Esophagus squamous epithelium (tissue), 5 donors: ENCODE measurements around the gene SLC28A1. TPM values are rescaled to one million over a fixed set of nuclear protein-coding genes. Genes with fewer than 3 reads are reported as not detected.

Experiments used
- DNase-seq: peaks from one replicate; lab custom pipeline; 2025; lab: John Stamatoyannopoulos, UW
- H3K27ac ChIP-seq, 4 donors: fragments of 200-600 bp; sonication (generic); one replicate each; pipeline ENCODE4 v1.5.1; 2016 to 2019; ENCODE audit warnings: mild to moderate bottlenecking in 1 of 4
- H3K27me3 ChIP-seq, 4 donors: fragments of 200-600 bp; sonication (generic); 1 replicate in 3 of 4; 2 replicates in 1 of 4; pipeline versions ENCODE4 v1.5.1 to v1.6.0; 2017 to 2021; ENCODE audit warnings: antibody characterized with exemption in 1 of 4
- H3K36me3 ChIP-seq, 3 donors: fragments of 200-600 bp; sonication (generic); one replicate each; pipeline ENCODE4 v1.5.1; 2016 to 2019
- H3K4me1 ChIP-seq, 3 donors: fragments of 200-600 bp; sonication (generic); one replicate each; pipeline ENCODE4 v1.5.1; 2017 to 2019
- H3K4me3 ChIP-seq, 4 donors: fragments of 200-600 bp; sonication (generic); 1 replicate in 3 of 4; 2 replicates in 1 of 4; pipeline ENCODE4 v1.5.1; 2016 to 2019; ENCODE audit warnings: mild to moderate bottlenecking in 2 of 4, moderate library complexity in 1 of 4
- H3K9me3 ChIP-seq, 3 donors: fragments of 200-600 bp; sonication (generic); one replicate each; pipeline ENCODE4 v1.5.1; 2016 to 2019
- POLR2A ChIP-seq, 4 donors: fragments of 450-650 bp; IDR thresholded peaks; one replicate each; pipeline ENCODE4 v1.6.1; 2017; ENCODE audit warnings: antibody characterized with exemption in 4 of 4, mild to moderate bottlenecking in 4 of 4, moderate library complexity in 3 of 4
- WGBS, 2 donors: methylation state at CpG; one replicate each; pipeline ENCODE4 v1.1.5; 2018; 5-methylcytosine and 5-hydroxymethylcytosine counted together
- intact Hi-C: fragments of 100-400 bp; cut with DNase I; formaldehyde crosslinking; loops from one replicate; pipeline ENCODE4 v1.15.0; 2022
- total RNA-seq, 4 donors: library from RNA; depleted of rRNA; stranded (reverse); fragments of >200 nt; gene quantifications; one replicate each; pipeline ENCODE4 v1.1.0, GENCODE V29; 2016
- TF ChIP-seq, protein P1 (sequence below), 6 experiments: fragments of 450-650 bp in 4 of 6; fragments of 200-600 bp in 2 of 6; sonication (generic) in 2 of 6; IDR thresholded peaks; one replicate each; pipeline ENCODE4 v1.5.1; 2016 to 2019; ENCODE audit warnings: antibody characterized with exemption in 6 of 6, mild to moderate bottlenecking in 4 of 6, moderate library complexity in 4 of 6
- donor health status: DM: yes; HTN: yes; CAD: no.

The SLC28A1 gene
- total RNA-seq, 4 donors from 2014 or later = not detected

GRCh38 chr15:84934942-84935729 lies 50.7 kb downstream of the SLC28A1 start:
- DNase-seq = no peak
- Histone ChIP-seq H3K4me1 (peaks cover 0 to 2% (median 2%) of the 10 kb centered on the region in 3 donors), H3K9me3 (no peaks in the 10 kb centered on the region), H3K36me3 (no peaks in the 10 kb centered on the region), H3K27me3 (no peaks in the 10 kb centered on the region), H3K27ac (no peak overlapping the region), H3K4me3 (no peak overlapping the region)
- intact Hi-C loops = no loop called here
- TF ChIP-seq, protein P1, sequence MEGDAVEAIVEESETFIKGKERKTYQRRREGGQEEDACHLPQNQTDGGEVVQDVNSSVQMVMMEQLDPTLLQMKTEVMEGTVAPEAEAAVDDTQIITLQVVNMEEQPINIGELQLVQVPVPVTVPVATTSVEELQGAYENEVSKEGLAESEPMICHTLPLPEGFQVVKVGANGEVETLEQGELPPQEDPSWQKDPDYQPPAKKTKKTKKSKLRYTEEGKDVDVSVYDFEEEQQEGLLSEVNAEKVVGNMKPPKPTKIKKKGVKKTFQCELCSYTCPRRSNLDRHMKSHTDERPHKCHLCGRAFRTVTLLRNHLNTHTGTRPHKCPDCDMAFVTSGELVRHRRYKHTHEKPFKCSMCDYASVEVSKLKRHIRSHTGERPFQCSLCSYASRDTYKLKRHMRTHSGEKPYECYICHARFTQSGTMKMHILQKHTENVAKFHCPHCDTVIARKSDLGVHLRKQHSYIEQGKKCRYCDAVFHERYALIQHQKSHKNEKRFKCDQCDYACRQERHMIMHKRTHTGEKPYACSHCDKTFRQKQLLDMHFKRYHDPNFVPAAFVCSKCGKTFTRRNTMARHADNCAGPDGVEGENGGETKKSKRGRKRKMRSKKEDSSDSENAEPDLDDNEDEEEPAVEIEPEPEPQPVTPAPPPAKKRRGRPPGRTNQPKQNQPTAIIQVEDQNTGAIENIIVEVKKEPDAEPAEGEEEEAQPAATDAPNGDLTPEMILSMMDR (IDR thresholded peaks at IDR 0.05) = no peak
- no peak for TF ChIP-seq POLR2A (IDR thresholded peaks at IDR 0.05)
- WGBS, 2 donors = 62 to 100% methylated on average over 2 to 4 of the region's 21 CpGs

DNA sequence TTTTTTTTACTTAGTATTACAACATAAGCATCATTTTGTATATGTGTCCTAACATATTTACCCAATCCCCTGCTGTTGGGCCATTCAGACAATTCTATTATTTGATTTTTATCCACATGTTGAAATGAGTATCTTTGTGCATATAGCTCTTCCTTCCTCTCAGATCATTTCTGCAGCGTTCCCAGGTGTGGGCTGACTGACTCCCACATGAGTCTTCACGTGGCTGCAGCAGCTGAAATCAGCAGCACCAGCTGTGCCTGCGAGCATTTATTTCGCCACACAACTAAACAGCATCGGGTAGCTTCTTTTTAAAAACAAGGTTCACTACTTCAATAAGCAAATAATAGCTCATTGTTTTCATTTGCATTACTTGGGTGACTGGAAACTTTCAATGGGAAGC lies 52.7 kb downstream of the SLC28A1 start:
- 41 to 58% methylated on average over 5 of the region's 5 CpGs for WGBS, 2 donors
- Histone ChIP-seq H3K4me3 (no peak overlapping the region), H3K27ac (no peak overlapping the region), H3K27me3 (no peaks in the 10 kb centered on the region), H3K4me1 (no peaks in the 10 kb centered on the region), H3K9me3 (no peaks in the 10 kb centered on the region), H3K36me3 (no peaks in the 10 kb centered on the region)
- intact Hi-C loops = no loop called here
- TF ChIP-seq, protein P1 (IDR thresholded peaks at IDR 0.05) = no peak
- TF ChIP-seq POLR2A (IDR thresholded peaks at IDR 0.05) = no peak
- DNase-seq = no peak

- Histone ChIP-seq H3K4me3 (no peak overlapping the region), H3K27me3 (no peaks in the 10 kb centered on the region), H3K9me3 (no peaks in the 10 kb centered on the region), H3K36me3 (no peaks in the 10 kb centered on the region), H3K27ac (no peak overlapping the region), H3K4me1 (no peaks in the 10 kb centered on the region)
- DNase-seq = no peak
- TF ChIP-seq, protein P1 (IDR thresholded peaks at IDR 0.05) = no peak
- no peak for TF ChIP-seq POLR2A (IDR thresholded peaks at IDR 0.05)
- intact Hi-C loops = no loop called here
- WGBS, 2 donors = 95 to 100% methylated on average over 1 of the region's 1 CpG
Measured at GRCh38 chr15:84938726-84939125, 54.3 kb downstream of the SLC28A1 start.

DNA sequence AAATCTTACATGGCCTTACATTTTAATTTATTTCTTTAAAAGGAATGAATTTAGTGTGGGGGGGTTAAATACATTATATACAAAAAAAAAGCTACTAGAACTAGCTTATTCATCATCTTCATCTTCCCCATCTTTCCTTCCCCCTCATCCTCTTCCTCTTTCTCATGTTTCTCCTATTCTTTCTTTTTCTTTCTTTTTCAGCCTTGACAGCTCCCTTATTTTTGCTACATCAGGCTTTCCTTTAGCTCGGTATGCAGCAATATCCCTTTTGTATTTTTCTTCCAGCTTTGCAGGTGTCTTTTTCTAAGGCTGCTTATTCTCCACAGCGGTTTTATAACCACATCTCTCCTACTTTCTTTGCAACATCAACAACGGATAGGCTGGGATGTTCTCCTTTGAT lies 55.9 kb downstream of the SLC28A1 start:
- 59 to 74% methylated on average over 3 of the region's 3 CpGs for WGBS, 2 donors
- H3K27me3 ChIP-seq = no peaks in the 10 kb centered on the region
- no peak overlapping the region for H3K27ac ChIP-seq
- no peaks in the 10 kb centered on the region for H3K9me3 ChIP-seq
- no peaks in the 10 kb centered on the region for H3K36me3 ChIP-seq
- intact Hi-C loops = no loop called here
- no peak for DNase-seq
- no peaks in the 10 kb centered on the region for H3K4me1 ChIP-seq
- TF ChIP-seq POLR2A (IDR thresholded peaks at IDR 0.05) = no peak
- TF ChIP-seq, protein P1 (IDR thresholded peaks at IDR 0.05) = no peak
- H3K4me3 ChIP-seq = no peak overlapping the region

DNA sequence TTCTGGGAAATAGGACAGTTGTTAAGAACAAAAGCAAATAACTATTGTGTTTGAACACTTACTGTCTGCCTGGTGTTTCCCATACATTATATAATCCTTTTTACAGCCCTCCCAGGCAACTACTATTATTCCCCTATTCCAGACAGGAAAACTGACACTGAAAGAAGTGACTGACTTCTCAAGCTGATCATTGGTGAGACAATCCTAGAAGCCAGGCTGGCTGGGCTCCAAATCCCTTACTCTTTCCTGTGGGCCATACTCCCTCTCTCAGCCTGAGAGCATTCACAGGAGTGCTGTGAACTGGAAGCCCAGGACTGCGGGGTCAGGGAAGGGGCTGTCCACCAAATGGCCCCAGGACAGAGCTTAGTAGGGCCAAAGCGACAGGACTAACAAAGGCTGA lies 58.0 kb downstream of the SLC28A1 start:
- Histone ChIP-seq H3K4me1 (peaks cover 0 to 2% (median 0%) of the 10 kb centered on the region in 3 donors), H3K36me3 (no peaks in the 10 kb centered on the region), H3K27me3 (no peaks in the 10 kb centered on the region), H3K4me3 (no peak overlapping the region), H3K27ac (no peak overlapping the region), H3K9me3 (no peaks in the 10 kb centered on the region)
- intact Hi-C loops = no loop called here
- TF ChIP-seq, protein P1 (IDR thresholded peaks at IDR 0.05) = no peak
- 90% methylated on average over 2 of the region's 2 CpGs; no CpG with 5 or more reads in 1 of the 2 donors for WGBS, 2 donors
- no peak for DNase-seq
